Neuronal stem cell (in vitro differentiated cells): ENCODE data around the gene SPECC1.

ENCODE experiments used
- DNase-seq: peaks from one replicate; pipeline ENCODE4 v3.0.0-alpha.2; 2013; ENCODE audit warnings: low spot score
- H2AFZ ChIP-seq: one replicate; pipeline ENCODE4 v1.6.1; 2013; ENCODE audit warnings: mild to moderate bottlenecking, low read length, inconsistent platforms
- H2AK5ac ChIP-seq: 2 replicates; pipeline ENCODE4 v1.6.1; 2013; ENCODE audit warnings: low read depth, mild to moderate bottlenecking, inconsistent platforms, low read length, moderate library complexity, mixed read lengths
- H2BK120ac ChIP-seq: 2 replicates; pipeline ENCODE4 v1.6.1; 2013; ENCODE audit warnings: low read depth, mild to moderate bottlenecking, inconsistent platforms, low read length, moderate library complexity, mixed read lengths
- H2BK12ac ChIP-seq: one replicate; pipeline ENCODE4 v1.6.1; 2013; ENCODE audit warnings: low read length, inconsistent platforms
- H2BK15ac ChIP-seq: 2 replicates; pipeline ENCODE4 v1.6.1; 2013; ENCODE audit warnings: mild to moderate bottlenecking, low read length, inconsistent platforms, mixed read lengths
- H2BK5ac ChIP-seq: one replicate; pipeline ENCODE4 v1.6.1; 2013; ENCODE audit warnings: inconsistent platforms, mild to moderate bottlenecking, low read length, moderate library complexity
- H3K14ac ChIP-seq: one replicate; pipeline ENCODE4 v1.6.1; 2013; ENCODE audit warnings: low read length, inconsistent platforms
- H3K18ac ChIP-seq: 2 replicates; pipeline ENCODE4 v1.6.1; 2013; ENCODE audit warnings: low read length, inconsistent platforms
- H3K23ac ChIP-seq: 2 replicates; pipeline ENCODE4 v1.6.1; 2013; ENCODE audit warnings: low read depth, mild to moderate bottlenecking, mixed read lengths, low read length, inconsistent platforms; ENCODE audit not compliant: poor library complexity
- H3K27ac ChIP-seq: replicated peaks from 3 replicates; pipeline ENCODE4 v1.5.1; 2013; ENCODE audit warnings: low read length, inconsistent platforms
- H3K27me3 ChIP-seq, 3 experiments: 2 replicates each; pipeline ENCODE4 v1.6.1; 2013; ENCODE audit warnings: low read length in 3 of 3, mild to moderate bottlenecking in 2 of 3, inconsistent platforms in 1 of 3, low read depth in 1 of 3, mixed read lengths in 1 of 3, moderate library complexity in 1 of 3; ENCODE audit not compliant: control insufficient read depth in 3 of 3, insufficient read depth in 3 of 3
- H3K36me3 ChIP-seq, 2 donors: replicated peaks in 1 of 2; 2 replicates each; pipeline ENCODE4 v1.6.1; 2013; ENCODE audit warnings: low read length in 2 of 2; ENCODE audit not compliant: control insufficient read depth in 2 of 2, insufficient read depth in 2 of 2
- H3K4ac ChIP-seq: 2 replicates; pipeline ENCODE4 v1.6.1; 2013; ENCODE audit warnings: inconsistent platforms, mild to moderate bottlenecking, low read length, moderate library complexity
- H3K4me1 ChIP-seq, 2 donors: 1 replicate in 1 of 2; 2 replicates in 1 of 2; pipeline ENCODE4 v1.6.1; 2013; ENCODE audit warnings: low read length in 2 of 2, low read depth in 1 of 2; ENCODE audit not compliant: control insufficient read depth in 2 of 2, insufficient read depth in 1 of 2
- H3K4me2 ChIP-seq: one replicate; pipeline ENCODE4 v1.6.1; 2013; ENCODE audit warnings: mild to moderate bottlenecking, low read length, inconsistent platforms; ENCODE audit not compliant: insufficient read depth, poor library complexity, severe bottlenecking
- H3K4me3 ChIP-seq, 2 donors: 2 replicates each; pipeline ENCODE4 v1.5.1; 2013; ENCODE audit warnings: low read length in 2 of 2, mild to moderate bottlenecking in 2 of 2, inconsistent platforms in 1 of 2, moderate library complexity in 1 of 2
- H3K79me1 ChIP-seq: one replicate; pipeline ENCODE4 v1.6.1; 2013; ENCODE audit warnings: low read depth, mild to moderate bottlenecking, inconsistent platforms, low read length, moderate library complexity
- H3K9ac ChIP-seq: one replicate; pipeline ENCODE4 v1.6.1; 2013; ENCODE audit warnings: mild to moderate bottlenecking, low read depth, low read length, inconsistent platforms; ENCODE audit not compliant: poor library complexity
- H3K9me3 ChIP-seq, 2 donors: replicated peaks in 1 of 2; 2 replicates each; pipeline versions ENCODE3 to v1.6.1; 2013; ENCODE audit warnings: low read length in 2 of 2, mild to moderate bottlenecking in 2 of 2, inconsistent platforms in 1 of 2, low read depth in 1 of 2, mixed read lengths in 1 of 2, moderate library complexity in 1 of 2; ENCODE audit not compliant: control insufficient read depth in 2 of 2, insufficient read depth in 1 of 2
- H4K8ac ChIP-seq: one replicate; pipeline ENCODE4 v1.6.1; 2013; ENCODE audit warnings: low read depth, mild to moderate bottlenecking, inconsistent platforms, low read length, moderate library complexity
- H4K91ac ChIP-seq: one replicate; pipeline ENCODE4 v1.6.1; 2013; ENCODE audit warnings: low read length, low read depth, mild to moderate bottlenecking, inconsistent platforms; ENCODE audit not compliant: poor library complexity
- WGBS, 2 donors: extraction: QIAGEN DNeasy Blood & Tissue Kit; methylation state at CpG; one replicate each; pipeline ENCODE4 v1.1.7; 2013; ENCODE audit warnings: missing lambda C conversion rate in 2 of 2, mixed read lengths in 1 of 2; ENCODE audit not compliant: insufficient read length in 2 of 2, insufficient replicate concordance in 1 of 2; ENCODE audit errors: extremely low coverage in 2 of 2; 5-methylcytosine and 5-hydroxymethylcytosine counted together

SPECC1 gene

GRCh38 chr17:20080513-20080912 lies 71.4 kb downstream of the SPECC1 start:
- H3K27ac ChIP-seq: no peak overlapping the region

GRCh38 chr17:20083156-20083859 lies 74.1 kb downstream of the SPECC1 start:
- H3K27ac ChIP-seq: no peak overlapping the region
- H3K23ac ChIP-seq: no peak overlapping the region
- no peaks in the 10 kb centered on the region for H3K79me1 ChIP-seq
- H3K9ac ChIP-seq: no peak overlapping the region
- H2AK5ac ChIP-seq: no peak overlapping the region
- no peak overlapping the region for H2AFZ ChIP-seq
- no peak overlapping the region for H2BK15ac ChIP-seq
- H4K91ac ChIP-seq: no peak overlapping the region
- no peak overlapping the region for H2BK12ac ChIP-seq
- no peak overlapping the region for H3K18ac ChIP-seq
- peaks cover 0 to 19% (median 0%) of the 10 kb centered on the region in 3 experiments for H3K27me3 ChIP-seq
- no peak overlapping the region for H2BK5ac ChIP-seq
- no CpG with 5 or more reads among the region's 3 CpGs for WGBS, 2 donors
- peaks cover 20 to 21% of the 10 kb centered on the region in 2 donors for H3K4me1 ChIP-seq
- no peak overlapping the region for H3K4ac ChIP-seq
- no peak overlapping the region for H3K14ac ChIP-seq
- H3K4me3 ChIP-seq: no peak overlapping the region
- H2BK120ac ChIP-seq: no peak overlapping the region
- H3K36me3 ChIP-seq: no peaks in the 10 kb centered on the region
- no peaks in the 10 kb centered on the region for H3K9me3 ChIP-seq
- H3K4me2 ChIP-seq: no peak overlapping the region
- no peak for DNase-seq
- H4K8ac ChIP-seq: no peak overlapping the region

More at GRCh38 chr17:20080513-20080912, 71.4 kb downstream of the SPECC1 start:
- Histone ChIP-seq H3K4me2 (no peak overlapping the region), H3K18ac (peak overlapping the region; percentile 14), H2BK5ac (peak overlapping the region; percentile 40), H4K8ac (no peak overlapping the region), H3K4ac (no peak overlapping the region), H3K9me3 (no peaks in the 10 kb centered on the region), H3K79me1 (no peaks in the 10 kb centered on the region), H3K14ac (no peak overlapping the region), H4K91ac (no peak overlapping the region), H3K27me3 (peaks cover 0 to 19% (median 0%) of the 10 kb centered on the region in 3 experiments), H2BK12ac (no peak overlapping the region), H3K23ac (no peak overlapping the region), H3K4me3 (no peak overlapping the region), H2AFZ (no peak overlapping the region), H2AK5ac (no peak overlapping the region), H3K4me1 (peaks cover 6 to 12% of the 10 kb centered on the region in 2 donors), H2BK120ac (no peak overlapping the region), H2BK15ac (no peak overlapping the region), H3K36me3 (no peaks in the 10 kb centered on the region), H3K9ac (no peak overlapping the region)
- no CpG with 5 or more reads among the region's 10 CpGs for WGBS, 2 donors
- no peak for DNase-seq

DNA sequence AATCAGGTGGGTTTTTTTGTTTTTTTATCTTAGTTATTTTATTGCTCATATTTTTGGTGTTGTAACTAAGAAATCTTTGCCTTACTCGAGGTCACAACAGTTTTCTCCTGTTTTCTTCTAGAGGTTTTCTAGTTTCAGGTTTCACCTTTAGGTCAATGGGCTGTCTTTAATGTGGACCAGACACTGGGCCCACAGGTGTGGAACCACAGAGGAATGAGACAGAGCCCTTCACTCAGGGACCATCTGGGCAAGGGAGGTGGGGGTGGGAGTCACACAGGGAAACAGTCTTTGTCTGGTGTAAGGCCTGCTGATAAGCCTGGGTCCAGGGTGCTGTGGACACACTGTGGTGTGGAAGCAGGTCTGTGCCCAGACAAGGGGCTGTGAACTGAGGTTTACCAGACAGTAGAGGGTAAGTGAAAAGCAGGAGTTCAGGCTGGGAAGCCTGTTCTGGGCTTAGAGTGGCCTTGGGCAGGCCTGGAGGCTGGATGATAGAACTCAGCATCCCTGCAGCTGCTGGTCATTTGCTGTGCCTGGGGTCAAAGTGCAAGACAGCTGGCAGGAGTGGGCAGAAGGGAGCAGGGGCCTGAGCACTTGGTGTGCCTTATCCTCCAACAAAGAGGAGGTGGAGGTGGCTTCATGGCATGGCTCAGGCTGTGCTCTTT lies 75.6 kb downstream of the SPECC1 start:
- H3K23ac ChIP-seq: no peak overlapping the region
- no peak overlapping the region for H3K4me2 ChIP-seq
- no peak overlapping the region for H3K27ac ChIP-seq
- H3K18ac ChIP-seq: peak overlapping the region; percentile 90
- no peak for DNase-seq
- no peaks in the 10 kb centered on the region for H3K36me3 ChIP-seq
- H3K9me3 ChIP-seq: no peaks in the 10 kb centered on the region
- peak overlapping the region; percentile 72 for H2AK5ac ChIP-seq
- H2BK120ac ChIP-seq: no peak overlapping the region
- peak overlapping the region; percentile 48 for H3K14ac ChIP-seq
- H3K9ac ChIP-seq: no peak overlapping the region
- no peak overlapping the region for H2BK15ac ChIP-seq
- no peaks in the 10 kb centered on the region for H3K79me1 ChIP-seq
- peak overlapping the region; percentile 9 for H2BK5ac ChIP-seq
- H2BK12ac ChIP-seq: peak overlapping the region; percentile 30
- no CpG with 5 or more reads among the region's 1 CpG for WGBS, 2 donors
- no peak overlapping the region for H4K91ac ChIP-seq
- H3K27me3 ChIP-seq: peaks cover 0 to 15% (median 0%) of the 10 kb centered on the region in 3 experiments
- H3K4me3 ChIP-seq: no peak overlapping the region
- peaks cover 20 to 21% of the 10 kb centered on the region in 2 donors for H3K4me1 ChIP-seq
- H3K4ac ChIP-seq: no peak overlapping the region
- H4K8ac ChIP-seq: no peak overlapping the region
- H2AFZ ChIP-seq: peak overlapping the region; percentile 63

DNA sequence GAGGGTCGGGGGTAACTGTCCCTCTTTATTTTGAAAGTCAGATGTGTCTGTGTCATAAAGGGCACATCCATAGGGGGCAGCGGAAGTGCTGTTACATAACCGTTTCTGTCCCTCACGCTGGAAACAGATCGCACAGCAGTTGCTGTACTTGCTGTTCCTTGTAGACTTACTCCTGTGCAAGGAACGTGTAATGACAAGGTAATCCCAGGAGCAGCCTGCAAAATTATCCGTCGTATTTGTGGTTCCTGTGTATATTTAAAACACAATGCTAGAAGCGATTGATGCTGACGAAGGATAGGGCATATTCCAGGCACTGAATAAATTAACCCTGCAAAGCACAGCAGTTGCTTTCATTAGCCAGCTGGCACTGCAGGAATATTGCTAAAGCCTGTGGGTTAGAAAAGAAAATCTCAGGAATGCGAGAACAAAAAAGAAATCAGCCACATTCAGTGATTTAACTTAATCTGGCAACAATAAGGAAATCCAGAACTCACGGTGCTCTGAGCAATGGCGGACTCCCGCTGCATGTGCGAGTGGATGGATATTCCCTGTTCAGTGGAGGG lies 76.2 kb downstream of the SPECC1 start:
- no peaks in the 10 kb centered on the region for H3K9me3 ChIP-seq
- H3K27ac ChIP-seq: no peak overlapping the region
- no peak overlapping the region for H4K8ac ChIP-seq
- DNase-seq: no peak
- H4K91ac ChIP-seq: no peak overlapping the region
- H3K14ac ChIP-seq: no peak overlapping the region
- H2BK5ac ChIP-seq: peak overlapping the region; percentile 9
- no peak overlapping the region for H3K4me2 ChIP-seq
- H3K36me3 ChIP-seq: no peaks in the 10 kb centered on the region
- H3K4ac ChIP-seq: no peak overlapping the region
- no peak overlapping the region for H2BK12ac ChIP-seq
- peaks cover 0 to 10% (median 0%) of the 10 kb centered on the region in 3 experiments for H3K27me3 ChIP-seq
- no CpG with 5 or more reads among the region's 15 CpGs for WGBS, 2 donors
- peak overlapping the region; percentile 76 for H3K18ac ChIP-seq
- no peak overlapping the region for H3K23ac ChIP-seq
- no peak overlapping the region for H2BK120ac ChIP-seq
- H3K4me3 ChIP-seq: no peak overlapping the region
- H2AFZ ChIP-seq: peak overlapping the region; percentile 63
- H3K9ac ChIP-seq: no peak overlapping the region
- H3K79me1 ChIP-seq: no peaks in the 10 kb centered on the region
- H2BK15ac ChIP-seq: no peak overlapping the region
- H2AK5ac ChIP-seq: no peak overlapping the region
- peaks cover 20 to 21% of the 10 kb centered on the region in 2 donors for H3K4me1 ChIP-seq
